Fibroblast of lung (primary cell): ENCODE data around the gene FSTL4.

Experiments used
- EZH2 ChIP-seq: IDR thresholded peaks from 2 replicates; pipeline ENCODE4 v1.5.1; 2012; ENCODE audit warnings: low read length, control low read depth, mild to moderate bottlenecking; ENCODE audit errors: missing control alignments
- TF ChIP-seq, protein P1 (sequence below), 2 donors: IDR thresholded peaks in 1 of 2; conservative IDR thresholded peaks in 1 of 2; 1 replicate in 1 of 2; 2 replicates in 1 of 2; pipeline ENCODE4 v1.5.1; 2011 to 2012; ENCODE audit warnings: low read length in 2 of 2, control low read depth in 1 of 2, inconsistent platforms in 1 of 2, low read depth in 1 of 2, mild to moderate bottlenecking in 1 of 2

DNA sequence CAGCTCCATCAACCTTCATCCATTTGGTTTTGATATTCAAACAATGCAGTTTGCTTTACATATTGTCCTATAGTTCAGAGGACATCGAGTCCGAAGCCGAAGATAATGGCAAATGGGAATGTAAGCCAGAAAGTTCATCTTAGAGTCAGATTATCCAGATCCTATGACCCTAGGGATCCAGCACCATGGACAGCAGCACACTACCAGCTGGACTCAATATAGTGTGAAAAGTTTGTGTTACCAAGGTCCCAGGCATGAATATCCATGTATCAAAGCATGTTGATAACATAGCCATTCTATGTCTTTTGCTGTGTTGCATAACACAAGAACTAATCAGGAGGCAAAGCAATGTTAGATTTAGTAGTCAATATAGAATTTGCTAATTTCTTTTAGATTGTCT is 46.3 kb downstream of the FSTL4 start:
- TF ChIP-seq, protein P1, sequence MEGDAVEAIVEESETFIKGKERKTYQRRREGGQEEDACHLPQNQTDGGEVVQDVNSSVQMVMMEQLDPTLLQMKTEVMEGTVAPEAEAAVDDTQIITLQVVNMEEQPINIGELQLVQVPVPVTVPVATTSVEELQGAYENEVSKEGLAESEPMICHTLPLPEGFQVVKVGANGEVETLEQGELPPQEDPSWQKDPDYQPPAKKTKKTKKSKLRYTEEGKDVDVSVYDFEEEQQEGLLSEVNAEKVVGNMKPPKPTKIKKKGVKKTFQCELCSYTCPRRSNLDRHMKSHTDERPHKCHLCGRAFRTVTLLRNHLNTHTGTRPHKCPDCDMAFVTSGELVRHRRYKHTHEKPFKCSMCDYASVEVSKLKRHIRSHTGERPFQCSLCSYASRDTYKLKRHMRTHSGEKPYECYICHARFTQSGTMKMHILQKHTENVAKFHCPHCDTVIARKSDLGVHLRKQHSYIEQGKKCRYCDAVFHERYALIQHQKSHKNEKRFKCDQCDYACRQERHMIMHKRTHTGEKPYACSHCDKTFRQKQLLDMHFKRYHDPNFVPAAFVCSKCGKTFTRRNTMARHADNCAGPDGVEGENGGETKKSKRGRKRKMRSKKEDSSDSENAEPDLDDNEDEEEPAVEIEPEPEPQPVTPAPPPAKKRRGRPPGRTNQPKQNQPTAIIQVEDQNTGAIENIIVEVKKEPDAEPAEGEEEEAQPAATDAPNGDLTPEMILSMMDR (conservative IDR thresholded peaks at IDR 0.05 in 1 of 2, IDR thresholded peaks at IDR 0.05 in 1 of 2; ENCODE audit: low read depth in 1 of 2, low read length in 2 of 2), result no peak
- no peak for TF ChIP-seq EZH2
